ENCODE results near the gene PLA2G10.
"Not testable (repeated sequence)": the region's sequence is repeated elsewhere in the genome, so short reads cannot be mapped to it uniquely, and the experiment has no call there.

DNA sequence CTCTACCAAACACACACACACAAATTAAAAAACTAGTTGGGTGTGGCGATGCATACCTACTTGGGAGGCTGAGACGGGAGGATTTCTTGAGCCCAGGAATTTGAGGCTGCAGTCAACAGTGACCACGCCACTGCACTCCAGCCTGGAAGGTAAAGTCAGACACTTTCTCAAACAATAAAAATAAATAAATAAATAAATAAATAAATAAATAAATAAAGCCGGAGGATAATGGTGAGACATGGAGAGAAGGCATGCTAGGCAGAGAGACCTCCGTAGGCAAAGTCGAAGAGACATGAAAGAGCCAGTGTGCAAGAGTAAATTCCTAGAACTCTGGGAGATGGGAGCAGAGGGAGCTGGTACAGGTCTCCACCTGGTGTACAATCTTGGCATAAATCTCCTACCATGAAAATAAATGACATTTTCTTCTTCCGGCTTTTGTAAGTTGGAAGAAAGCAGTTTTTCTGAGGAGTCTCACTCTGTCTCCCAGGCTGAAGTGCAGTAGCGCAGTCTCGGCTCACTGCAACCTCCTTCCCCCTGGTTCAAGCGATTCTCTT, 46.8 kb upstream of the PLA2G10 start:
- not testable (repeated sequence) for TF ChIP-seq CTCF (conservative IDR thresholded peaks at IDR 0.05); EZH2 (IDR thresholded peaks at IDR 0.05; ENCODE audit: low read depth)

All from PC-9 (cell line).